DOHH2 (cell line): ENCODE data around the gene CSRNP2.

Source experiments
- H3F3A ChIP-seq: fragments of 200-600 bp; sonication (generic), shearing (Covaris generic); 2 replicates; pipeline ENCODE4 v1.6.0; 2016; ENCODE audit warnings: antibody characterized with exemption, mild to moderate bottlenecking; ENCODE audit not compliant: control insufficient read depth, insufficient read depth
- H3K27ac ChIP-seq: fragments of 200-600 bp; sonication (generic); 2 replicates; pipeline ENCODE4 v1.5.1; 2014; ENCODE audit warnings: low read depth, mild to moderate bottlenecking, low read length, moderate library complexity
- H3K27me3 ChIP-seq: fragments of 200-600 bp; sonication (generic); 2 replicates; pipeline ENCODE4 v1.6.1; 2014; ENCODE audit warnings: mild to moderate bottlenecking, low read length, mixed read lengths; ENCODE audit not compliant: control insufficient read depth
- H3K36me3 ChIP-seq: fragments of 200-600 bp; sonication (generic); 2 replicates; pipeline ENCODE4 v1.6.1; 2014; ENCODE audit warnings: mild to moderate bottlenecking, low read length, moderate library complexity, mixed read lengths; ENCODE audit not compliant: control insufficient read depth
- H3K4me1 ChIP-seq: fragments of 200-600 bp; sonication (generic); 2 replicates; pipeline ENCODE4 v1.6.1; 2014; ENCODE audit warnings: mild to moderate bottlenecking, low read length, mixed read lengths; ENCODE audit not compliant: control insufficient read depth
- H3K4me2 ChIP-seq: fragments of 200-600 bp; sonication (generic); 2 replicates; pipeline ENCODE4 v1.6.0; 2014; ENCODE audit warnings: mild to moderate bottlenecking, low read length, moderate library complexity
- H3K4me3 ChIP-seq: fragments of 200-600 bp; sonication (generic); 2 replicates; pipeline ENCODE4 v1.5.1; 2014; ENCODE audit warnings: mild to moderate bottlenecking, low read length, mixed read lengths
- H3K79me2 ChIP-seq: fragments of 200-600 bp; sonication (generic); 2 replicates; pipeline ENCODE4 v1.6.1; 2014; ENCODE audit warnings: mild to moderate bottlenecking, low read length, mixed read lengths; ENCODE audit not compliant: control insufficient read depth
- H3K9me2 ChIP-seq: fragments of 200-600 bp; sonication (generic); replicated peaks from 2 replicates; pipeline ENCODE4 v1.6.1; 2014; ENCODE audit warnings: mild to moderate bottlenecking, low read length, mixed read lengths; ENCODE audit not compliant: control insufficient read depth
- H3K9me3 ChIP-seq: fragments of 200-600 bp; sonication (generic); 2 replicates; pipeline ENCODE4 v1.6.1; 2014; ENCODE audit warnings: antibody characterized with exemption, low read length, mixed read lengths; ENCODE audit not compliant: control insufficient read depth, insufficient read depth
- H4K20me1 ChIP-seq: fragments of 200-600 bp; sonication (generic); 2 replicates; pipeline ENCODE4 v1.6.0; 2014; ENCODE audit warnings: low read depth, mild to moderate bottlenecking, antibody characterized with exemption, low read length, moderate library complexity; ENCODE audit not compliant: control insufficient read depth, insufficient read depth
- EZH2phosphoT487 ChIP-seq: fragments of 200-600 bp; sonication (generic); IDR thresholded peaks from 2 replicates; pipeline ENCODE4 v1.6.1; 2017; ENCODE audit warnings: borderline replicate concordance, mild to moderate bottlenecking, antibody characterized with exemption, low read length, moderate library complexity, mixed read lengths
- TF ChIP-seq, protein P1 (sequence below): fragments of 200-600 bp; sonication (generic); IDR thresholded peaks from one replicate; pipeline ENCODE4 v1.5.1; 2014; ENCODE audit warnings: antibody characterized with exemption, mild to moderate bottlenecking, low read depth, low read length; ENCODE audit not compliant: poor library complexity, severe bottlenecking

The CSRNP2 gene

GRCh38 chr12:51049525-51049924 is 33.9 kb downstream of the CSRNP2 start:
- Histone ChIP-seq H3K27me3 (no peaks in the 10 kb centered on the region), H3K4me2 (peak overlapping the region; percentile 59), H3K4me1 (peaks cover 17% of the 10 kb centered on the region), H3K9me3 (no peaks in the 10 kb centered on the region), H3K4me3 (peak overlapping the region; percentile 74), H4K20me1 (no peaks in the 10 kb centered on the region), H3K79me2 (peaks cover 34% of the 10 kb centered on the region), H3K27ac (no peak overlapping the region), H3K9me2 (no peaks in the 10 kb centered on the region), H3K36me3 (peaks cover 47% of the 10 kb centered on the region), H3F3A (0 out of 2 replicates have a peak, but pooled peaks cover 3% of the 10 kb centered on the region)
- no peak for TF ChIP-seq EZH2phosphoT487
- TF ChIP-seq, protein P1, sequence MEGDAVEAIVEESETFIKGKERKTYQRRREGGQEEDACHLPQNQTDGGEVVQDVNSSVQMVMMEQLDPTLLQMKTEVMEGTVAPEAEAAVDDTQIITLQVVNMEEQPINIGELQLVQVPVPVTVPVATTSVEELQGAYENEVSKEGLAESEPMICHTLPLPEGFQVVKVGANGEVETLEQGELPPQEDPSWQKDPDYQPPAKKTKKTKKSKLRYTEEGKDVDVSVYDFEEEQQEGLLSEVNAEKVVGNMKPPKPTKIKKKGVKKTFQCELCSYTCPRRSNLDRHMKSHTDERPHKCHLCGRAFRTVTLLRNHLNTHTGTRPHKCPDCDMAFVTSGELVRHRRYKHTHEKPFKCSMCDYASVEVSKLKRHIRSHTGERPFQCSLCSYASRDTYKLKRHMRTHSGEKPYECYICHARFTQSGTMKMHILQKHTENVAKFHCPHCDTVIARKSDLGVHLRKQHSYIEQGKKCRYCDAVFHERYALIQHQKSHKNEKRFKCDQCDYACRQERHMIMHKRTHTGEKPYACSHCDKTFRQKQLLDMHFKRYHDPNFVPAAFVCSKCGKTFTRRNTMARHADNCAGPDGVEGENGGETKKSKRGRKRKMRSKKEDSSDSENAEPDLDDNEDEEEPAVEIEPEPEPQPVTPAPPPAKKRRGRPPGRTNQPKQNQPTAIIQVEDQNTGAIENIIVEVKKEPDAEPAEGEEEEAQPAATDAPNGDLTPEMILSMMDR = no peak

DNA sequence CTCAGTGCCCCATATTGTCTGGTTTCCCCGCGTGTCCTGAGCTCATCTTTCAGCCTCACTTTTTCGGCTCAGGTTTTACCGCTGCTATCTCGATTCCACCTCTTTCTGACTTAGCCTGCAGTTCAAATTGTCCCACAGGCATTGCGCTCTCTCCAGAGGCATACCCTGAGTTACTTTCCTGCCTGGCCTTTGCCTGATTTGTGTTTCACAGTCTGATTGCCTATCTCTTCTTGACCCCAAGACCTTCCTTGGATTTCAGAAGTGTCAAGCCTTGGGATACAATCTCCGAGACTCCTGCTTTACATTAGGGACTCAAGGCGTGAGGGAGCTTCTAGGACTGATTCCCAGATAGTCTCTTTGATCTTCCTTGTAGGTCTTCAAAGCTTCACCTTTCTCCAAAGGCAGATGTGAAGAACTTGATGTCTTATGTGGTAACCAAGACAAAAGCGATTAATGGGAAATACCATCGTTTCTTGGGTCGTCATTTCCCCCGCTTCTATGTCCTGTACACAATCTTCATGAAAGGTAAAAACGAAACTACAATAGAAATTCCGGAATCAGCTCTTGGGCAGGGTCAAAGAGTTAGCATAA is 34.6 kb downstream of the CSRNP2 start:
- H3K27me3 ChIP-seq = no peaks in the 10 kb centered on the region
- peaks cover 17% of the 10 kb centered on the region for H3K4me1 ChIP-seq
- peak overlapping the region; percentile 59 for H3K4me2 ChIP-seq
- no peaks in the 10 kb centered on the region for H3K9me2 ChIP-seq
- no peaks in the 10 kb centered on the region for H3K9me3 ChIP-seq
- H3K36me3 ChIP-seq = peaks cover 40% of the 10 kb centered on the region
- peak overlapping the region; percentile 55 for H3K27ac ChIP-seq
- no peaks in the 10 kb centered on the region for H3F3A ChIP-seq
- H4K20me1 ChIP-seq = no peaks in the 10 kb centered on the region
- peaks cover 34% of the 10 kb centered on the region for H3K79me2 ChIP-seq
- peak overlapping the region; percentile 74 for H3K4me3 ChIP-seq
- no peak for TF ChIP-seq EZH2phosphoT487
- TF ChIP-seq, protein P1 = no peak

GRCh38 chr12:51047655-51048540 is 35.5 kb downstream of the CSRNP2 start, which contains the start of gene LETMD1:
LETMD1 (plus strand) TSS chr12:51048327; CDS start chr12:51048357, 30 bp downstream.
- H3K79me2 ChIP-seq = peaks cover 34% of the 10 kb centered on the region
- H4K20me1 ChIP-seq = no peaks in the 10 kb centered on the region
- peak within 1 kb of the TSS; percentile 59 for H3K4me2 ChIP-seq
- H3K27ac ChIP-seq = peak within 1 kb of the TSS; percentile 55
- peaks cover 17% of the 10 kb centered on the region for H3K4me1 ChIP-seq
- no peaks in the 10 kb centered on the region for H3F3A ChIP-seq
- H3K36me3 ChIP-seq = peaks cover 31% of the 10 kb centered on the region
- TF ChIP-seq, protein P1 = peak; percentile 93
- no peak for TF ChIP-seq EZH2phosphoT487
- H3K4me3 ChIP-seq = peak within 1 kb of the TSS; percentile 74
- no peaks in the 10 kb centered on the region for H3K9me3 ChIP-seq
- no peaks in the 10 kb centered on the region for H3K27me3 ChIP-seq
- no peaks in the 10 kb centered on the region for H3K9me2 ChIP-seq
